SW 1271 (cell line): ENCODE results near the gene NATD1.
"Not testable (repeated sequence)": the region's sequence is repeated elsewhere in the genome, so short reads cannot be mapped to it uniquely, and the experiment has no call there.

Experiments
- DNase-seq, 2 experiments: peaks; one replicate each; lab custom pipeline; 2025; lab: John Stamatoyannopoulos, UW

Gene NATD1

GRCh38 chr17:21247552-21248258 is 5.5 kb downstream of the NATD1 start:
- no peak for DNase-seq

GRCh38 chr17:21246698-21247097 is 6.5 kb downstream of the NATD1 start:
- DNase-seq: no peak

- no peak for DNase-seq
These were observed 7.5 kb downstream of the NATD1 start for GRCh38 chr17:21245639-21246084.

GRCh38 chr17:21243516-21244303 is 9.5 kb downstream of the NATD1 start:
- DNase-seq: no peak

- DNase-seq: no peak
These were observed 10.3 kb downstream of the NATD1 start for GRCh38 chr17:21242780-21243515.

GRCh38 chr17:21242026-21242697 is 11.0 kb downstream of the NATD1 start:
- DNase-seq: no peak

- no peak for DNase-seq
These were observed 11.6 kb downstream of the NATD1 start for GRCh38 chr17:21241564-21241963.

- DNase-seq: no peak
These were observed 12.7 kb downstream of the NATD1 start for GRCh38 chr17:21240369-21241055.

GRCh38 chr17:21239680-21240368 is 13.4 kb downstream of the NATD1 start:
- DNase-seq: peak in 1 of 2 experiments; percentile 52

- DNase-seq: no peak
These were observed 17.3 kb downstream of the NATD1 start for GRCh38 chr17:21235921-21236320.

GRCh38 chr17:21233581-21234347 is 19.4 kb downstream of the NATD1 start:
- no peak for DNase-seq

- DNase-seq: no peak
These were observed 21.0 kb downstream of the NATD1 start for GRCh38 chr17:21232033-21232749.

- no peak for DNase-seq
These were observed 21.7 kb downstream of the NATD1 start for GRCh38 chr17:21231533-21231932.

- no peak for DNase-seq
These were observed 24.4 kb downstream of the NATD1 start for GRCh38 chr17:21228845-21229244.

- DNase-seq: no peak
These were observed 25.1 kb downstream of the NATD1 start for GRCh38 chr17:21228111-21228510.

- not testable (repeated sequence) for DNase-seq
These were observed 25.9 kb downstream of the NATD1 start for GRCh38 chr17:21227277-21227676.

- DNase-seq: no peak
These were observed 30.1 kb downstream of the NATD1 start for GRCh38 chr17:21223086-21223485.

GRCh38 chr17:21218831-21219380 is 34.3 kb downstream of the NATD1 start:
- no peak for DNase-seq

- DNase-seq: peak in 1 of 2 experiments; percentile 28
These were observed 35.1 kb downstream of the NATD1 start for GRCh38 chr17:21218101-21218500.
